GM19351 (cell line): ENCODE measurements around the gene LRRC41.
"Not testable (repeated sequence)": the region's sequence is repeated elsewhere in the genome, so short reads cannot be mapped to it uniquely, and the experiment has no call there.

Experiments used
- ATAC-seq: cut with Tn5 transposase; IDR thresholded peaks from one replicate; pipeline ENCODE4 v1.9.1; 2021; ENCODE audit warnings: mild to moderate bottlenecking, moderate library complexity; ENCODE audit not compliant: unreplicated experiment

The LRRC41 gene

GRCh38 chr1:46303038-46303871 lies at the start of gene LRRC41, which contains the start of gene UQCRH:
TSS of gene LRRC41 (minus strand) at chr1:46303616. CDS start at chr1:46303322, 294 bp downstream.
TSS of gene UQCRH (plus strand) at chr1:46303698. CDS start at chr1:46303767, 69 bp downstream.
- peak; percentile 74 for ATAC-seq

GRCh38 chr1:46352363-46352762 lies 48.9 kb upstream of the LRRC41 start:
- ATAC-seq, result no peak

- ATAC-seq, result no peak
These were observed 41.9 kb upstream of the LRRC41 start for GRCh38 chr1:46345281-46345680.

- no peak for ATAC-seq
These were observed 41.1 kb upstream of the LRRC41 start for GRCh38 chr1:46344481-46344880.

- no peak for ATAC-seq
These were observed 40.3 kb upstream of the LRRC41 start for GRCh38 chr1:46343705-46344104.

- ATAC-seq, result no peak
These were observed 39.9 kb upstream of the LRRC41 start for GRCh38 chr1:46343351-46343695.

GRCh38 chr1:46342677-46343350 lies 39.4 kb upstream of the LRRC41 start:
- ATAC-seq, result no peak

GRCh38 chr1:46342084-46342656 lies 38.8 kb upstream of the LRRC41 start:
- peak; percentile 47 for ATAC-seq

- no peak for ATAC-seq
These were observed 38.0 kb upstream of the LRRC41 start for GRCh38 chr1:46341222-46342083.

- peak; percentile 79 for ATAC-seq
These were observed 37.2 kb upstream of the LRRC41 start, which contains the start of gene NSUN4 for GRCh38 chr1:46340404-46341221. TSS of gene NSUN4 (plus strand) at chr1:46340807. CDS start at chr1:46340827, 20 bp downstream.

- ATAC-seq, result not testable (repeated sequence)
These were observed 34.0 kb upstream of the LRRC41 start for GRCh38 chr1:46337409-46337808.

- no peak for ATAC-seq
These were observed 31.7 kb upstream of the LRRC41 start for GRCh38 chr1:46335081-46335480.

- peak; percentile 2 for ATAC-seq
These were observed 30.6 kb upstream of the LRRC41 start for GRCh38 chr1:46334030-46334384.

- peak; percentile 39 for ATAC-seq
These were observed 30.0 kb upstream of the LRRC41 start for GRCh38 chr1:46333300-46334029.

GRCh38 chr1:46331786-46332540 lies 28.5 kb upstream of the LRRC41 start:
- ATAC-seq, result peak; percentile 44

GRCh38 chr1:46330381-46330780 lies 27.0 kb upstream of the LRRC41 start:
- ATAC-seq, result not testable (repeated sequence)

GRCh38 chr1:46329807-46330206 lies 26.4 kb upstream of the LRRC41 start:
- not testable (repeated sequence) for ATAC-seq

- ATAC-seq, result not testable (repeated sequence)
These were observed 24.8 kb upstream of the LRRC41 start for GRCh38 chr1:46328182-46328581.
